Lower leg skin (tissue), 4 donors: ENCODE results near the gene CYP39A1. TPM values are rescaled to one million over a fixed set of nuclear protein-coding genes. Genes with fewer than 3 reads are reported as not detected.

ENCODE experiments used
- DNase-seq, 2 donors: peaks; one replicate each; pipeline ENCODE4 v3.0.0-alpha.2; 2019; ENCODE audit warnings: low spot score in 2 of 2
- H3K4me3 ChIP-seq: fragments of 200-600 bp; sonication (generic); 2 replicates; pipeline ENCODE4 v1.5.1; 2017; ENCODE audit warnings: mild to moderate bottlenecking, low read depth; ENCODE audit not compliant: poor library complexity, severe bottlenecking
- CTCF ChIP-seq, 3 donors: fragments of 450-650 bp; IDR thresholded peaks; one replicate each; pipeline ENCODE4 v1.5.1; 2016; ENCODE audit warnings: antibody characterized with exemption in 3 of 3, mild to moderate bottlenecking in 3 of 3, moderate library complexity in 2 of 3
- POLR2A ChIP-seq, 2 donors: fragments of 450-650 bp; IDR thresholded peaks; one replicate each; pipeline ENCODE4 v1.6.1; 2016 to 2017; ENCODE audit warnings: antibody characterized with exemption in 2 of 2, mild to moderate bottlenecking in 1 of 2, moderate library complexity in 1 of 2
- WGBS, 2 donors: methylation state at CpG; one replicate each; pipeline ENCODE4 v1.1.5; 2018; 5-methylcytosine and 5-hydroxymethylcytosine counted together
- intact Hi-C: fragments of 100-400 bp; cut with DNase I; formaldehyde crosslinking; loops from one replicate; pipeline ENCODE4 v1.15.0; 2023; ENCODE audit warnings: low total_unique reads
- total RNA-seq, 4 donors: library from RNA; depleted of rRNA; stranded (reverse); fragments of >200 nt; gene quantifications; one replicate each; pipeline ENCODE4 v1.1.0, GENCODE V29; 2016

The CYP39A1 gene
- total RNA-seq, 4 donors from 2014 or later = 22.6 to 38.2 (median 34.3) TPM

- WGBS, 2 donors = 60 to 72% methylated on average over 8 of the region's 8 CpGs
- intact Hi-C loops = no loop called here
Observed at GRCh38 chr6:46501136-46502089, 151.2 kb downstream of the CYP39A1 start.

GRCh38 chr6:46500382-46500781 lies 152.2 kb downstream of the CYP39A1 start:
- no peak for TF ChIP-seq CTCF (IDR thresholded peaks at IDR 0.05)
- TF ChIP-seq POLR2A (IDR thresholded peaks at IDR 0.05) = no peak
- no peak for DNase-seq
- H3K4me3 ChIP-seq = no peak overlapping the region
- intact Hi-C loops = no loop called here

More at GRCh38 chr6:46501136-46502089, 151.2 kb downstream of the CYP39A1 start:
- TF ChIP-seq CTCF (IDR thresholded peaks at IDR 0.05) (no peak), POLR2A (IDR thresholded peaks at IDR 0.05) (no peak)
- no peak for DNase-seq
- no peak overlapping the region for H3K4me3 ChIP-seq

Other genes with a start within 250 kb of the CYP39A1 start
- 10 to 100 TPM in 2 of 4 donors, 1 to 10 TPM in 2; 3.7 to 18.7 (median 12.8) TPM for gene RCAN2, start 161.4 kb downstream of the CYP39A1 start, total RNA-seq
- 10 to 100 TPM; 17.0 to 21.4 (median 18.8) TPM for gene SLC25A27, start 157 bp upstream of the CYP39A1 start, total RNA-seq
- under 1 TPM; 0.21 to 0.59 (median 0.32) TPM for gene TDRD6, start 35.1 kb upstream of the CYP39A1 start, total RNA-seq
- gene PLA2G7, start 82.6 kb upstream of the CYP39A1 start, total RNA-seq = 1 to 10 TPM in 3 of 4 donors, under 1 TPM in 1; 0.61 to 7.1 (median 2.0) TPM
- not detected for gene ANKRD66, start 94.1 kb upstream of the CYP39A1 start, total RNA-seq
- not detected for gene MEP1A, start 140.6 kb upstream of the CYP39A1 start, total RNA-seq